Stimulated activated CD4-positive, alpha-beta T cell treated with anti-CD3 and anti-CD28 coated beads, Interleukin-1b, Interleukin-23, amount 100 ng/mL, for 24 hours (primary cell): ENCODE measurements around the gene RUNX2.

Experiments
- DNase-seq, 4 experiments: peaks; one replicate each; pipeline ENCODE4 v3.0.0-alpha.2; 2020; ENCODE audit warnings: low read depth in 4 of 4, low spot score in 1 of 4

The RUNX2 gene

GRCh38 chr6:45431317-45432065, 103.4 kb downstream of the RUNX2 start:
- no peak for DNase-seq

GRCh38 chr6:45432977-45433376, 104.8 kb downstream of the RUNX2 start:
- no peak for DNase-seq

GRCh38 chr6:45433533-45434380, 105.6 kb downstream of the RUNX2 start:
- no peak for DNase-seq

- no peak for DNase-seq
Observed at GRCh38 chr6:45434381-45434700, 106.2 kb downstream of the RUNX2 start.

GRCh38 chr6:45436544-45437438, 108.7 kb downstream of the RUNX2 start:
- peak in 1 of 4 experiments; percentile 26 for DNase-seq

GRCh38 chr6:45437439-45437815, 109.3 kb downstream of the RUNX2 start:
- no peak for DNase-seq

- no peak for DNase-seq
Observed at GRCh38 chr6:45438151-45438550, 110.0 kb downstream of the RUNX2 start.

- no peak for DNase-seq
Observed at GRCh38 chr6:45438849-45439406, 110.8 kb downstream of the RUNX2 start.

- DNase-seq, result no peak
Observed at GRCh38 chr6:45439459-45439858, 111.3 kb downstream of the RUNX2 start.

- no peak for DNase-seq
Observed at GRCh38 chr6:45439861-45440388, 111.8 kb downstream of the RUNX2 start.

GRCh38 chr6:45441851-45442453, 113.8 kb downstream of the RUNX2 start:
- DNase-seq, result no peak

GRCh38 chr6:45442716-45443115, 114.6 kb downstream of the RUNX2 start:
- no peak for DNase-seq

GRCh38 chr6:45445364-45445748, 117.2 kb downstream of the RUNX2 start:
- DNase-seq, result no peak

- no peak for DNase-seq
Observed at GRCh38 chr6:45445749-45446549, 117.8 kb downstream of the RUNX2 start.

GRCh38 chr6:45447005-45447404, 118.9 kb downstream of the RUNX2 start:
- DNase-seq, result no peak

- no peak for DNase-seq
Observed at GRCh38 chr6:45447716-45448115, 119.6 kb downstream of the RUNX2 start.

- DNase-seq, result no peak
Observed at GRCh38 chr6:45448417-45449389, 120.6 kb downstream of the RUNX2 start.

- DNase-seq, result no peak
Observed at GRCh38 chr6:45450132-45450531, 122.0 kb downstream of the RUNX2 start.

- DNase-seq, result no peak
Observed at GRCh38 chr6:45450831-45451230, 122.7 kb downstream of the RUNX2 start.
